NCI-H2227 (cell line): ENCODE measurements around the gene LRRC53.
A peak's percentile ranks its signal among the peaks of the same experiment; 100 is the strongest.

Source experiments
- DNase-seq: peaks from one replicate; lab custom pipeline; 2025; ENCODE audit not compliant: unreplicated experiment; lab: John Stamatoyannopoulos, UW

LRRC53 gene

GRCh38 chr1:74512170-74512915 lies at the start of gene LRRC53:
LRRC53 (minus strand) TSS chr1:74512611; CDS start chr1:74483349, 29,262 bp downstream.
- no peak for DNase-seq

GRCh38 chr1:74549932-74550331 lies 37.5 kb upstream of the LRRC53 start:
- no peak for DNase-seq

GRCh38 chr1:74548961-74549750 lies 36.7 kb upstream of the LRRC53 start:
- DNase-seq: no peak

GRCh38 chr1:74545821-74546220 lies 33.4 kb upstream of the LRRC53 start:
- no peak for DNase-seq

GRCh38 chr1:74534241-74534640 lies 21.8 kb upstream of the LRRC53 start:
- no peak for DNase-seq

GRCh38 chr1:74531796-74532195 lies 19.4 kb upstream of the LRRC53 start:
- no peak for DNase-seq

GRCh38 chr1:74530892-74531291 lies 18.5 kb upstream of the LRRC53 start:
- DNase-seq: no peak

- no peak for DNase-seq
Observed at GRCh38 chr1:74528123-74528522, 15.7 kb upstream of the LRRC53 start.

- no peak for DNase-seq
Observed at GRCh38 chr1:74526708-74527107, 14.3 kb upstream of the LRRC53 start.

- DNase-seq: no peak
Observed at GRCh38 chr1:74523873-74524480, 11.6 kb upstream of the LRRC53 start.

GRCh38 chr1:74522148-74522547 lies 9.7 kb upstream of the LRRC53 start:
- DNase-seq: no peak

GRCh38 chr1:74517599-74518051 lies 5.2 kb upstream of the LRRC53 start:
- DNase-seq: no peak

- DNase-seq: no peak
Observed at GRCh38 chr1:74513411-74514300, 1.2 kb upstream of the LRRC53 start.

- no peak for DNase-seq
Observed at GRCh38 chr1:74508449-74508848, 4.0 kb downstream of the LRRC53 start.

GRCh38 chr1:74505928-74506710 lies 6.3 kb downstream of the LRRC53 start:
- DNase-seq: peak; percentile 23

GRCh38 chr1:74504933-74505512 lies 7.4 kb downstream of the LRRC53 start:
- peak; percentile 81 for DNase-seq

GRCh38 chr1:74504125-74504932 lies 8.1 kb downstream of the LRRC53 start:
- peak; percentile 87 for DNase-seq

GRCh38 chr1:74502858-74503257 lies 9.6 kb downstream of the LRRC53 start:
- DNase-seq: no peak

GRCh38 chr1:74502432-74502831 lies 10.0 kb downstream of the LRRC53 start:
- no peak for DNase-seq
